HL-60 (cell line): ENCODE measurements around the gene SDCBP2.

Source experiments
- DNase-seq, 2 experiments: peaks; one replicate each; pipeline ENCODE4 v3.0.0-alpha.2; 2010 to 2020; ENCODE audit warnings: low read depth in 1 of 2, low spot score in 1 of 2
- H3K27ac ChIP-seq: fragments of 250-450 bp; sonication (Bioruptor Pico); replicated peaks from 2 replicates; pipeline ENCODE4 v1.5.1; 2020; ENCODE audit warnings: mild to moderate bottlenecking, moderate library complexity
- H3K27me3 ChIP-seq: fragments of 250-450 bp; sonication (Bioruptor Pico); 2 replicates; pipeline ENCODE4 v1.5.1; 2021; ENCODE audit warnings: mild to moderate bottlenecking, moderate library complexity; ENCODE audit not compliant: insufficient read depth, poor library complexity, severe bottlenecking
- H3K4me3 ChIP-seq: replicated peaks from 2 replicates; pipeline ENCODE4 v1.5.1; 2011; ENCODE audit warnings: mild to moderate bottlenecking, control low read depth, low read length; ENCODE audit not compliant: insufficient read depth
- GABPA ChIP-seq: IDR thresholded peaks from 2 replicates; pipeline ENCODE4 v1.6.1; 2012; ENCODE audit warnings: low read depth
- POLR2AphosphoS5 ChIP-seq: IDR thresholded peaks from 2 replicates; pipeline ENCODE4 v1.6.1; 2012; ENCODE audit warnings: low read depth
- SPI1 ChIP-seq: IDR thresholded peaks from 2 replicates; pipeline ENCODE4 v1.6.1; 2012; ENCODE audit warnings: low read depth, mild to moderate bottlenecking, borderline replicate concordance
- TF ChIP-seq, protein P1 (sequence below): IDR thresholded peaks from one replicate; pipeline ENCODE4 v1.5.1; 2011; ENCODE audit warnings: low read length, control low read depth, inconsistent platforms; ENCODE audit not compliant: insufficient read depth
- TF ChIP-seq, protein P2 (sequence below): IDR thresholded peaks from 2 replicates; pipeline ENCODE4 v1.6.1; 2012; ENCODE audit warnings: low read depth; ENCODE audit not compliant: insufficient replicate concordance

The SDCBP2 gene

DNA sequence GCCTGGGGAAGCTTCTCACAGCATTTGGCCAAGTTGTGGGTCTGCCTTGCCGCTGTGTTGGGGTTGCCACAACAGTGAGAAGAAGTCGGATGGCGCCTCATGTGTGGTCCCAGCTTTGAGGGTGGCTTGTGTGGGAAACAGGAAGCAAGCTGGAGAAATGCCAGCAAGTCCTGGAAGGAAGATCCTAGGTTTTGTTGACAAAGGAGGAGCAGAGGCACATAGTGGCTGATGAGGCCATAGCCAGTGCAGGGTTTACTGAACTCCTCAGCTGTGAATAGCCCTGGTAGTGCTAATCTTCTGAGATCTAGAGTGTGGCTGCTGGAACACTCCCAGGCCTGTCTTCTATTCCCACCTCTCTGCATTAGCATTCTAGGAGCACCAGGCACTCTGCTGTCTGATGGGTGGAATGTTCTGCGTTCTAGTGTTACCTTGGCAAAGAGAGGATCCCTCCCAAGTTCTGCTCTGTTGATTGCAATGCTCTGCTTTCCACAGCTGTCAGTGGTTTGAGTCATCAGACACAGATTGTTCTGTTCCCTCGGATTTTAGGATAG, 37.7 kb downstream of the SDCBP2 start:
- Histone ChIP-seq H3K4me3 (no peak overlapping the region), H3K27me3 (peaks cover 3% of the 10 kb centered on the region), H3K27ac (no peak overlapping the region)
- no peak for DNase-seq
- no peak for TF ChIP-seq GABPA
- TF ChIP-seq, protein P1, sequence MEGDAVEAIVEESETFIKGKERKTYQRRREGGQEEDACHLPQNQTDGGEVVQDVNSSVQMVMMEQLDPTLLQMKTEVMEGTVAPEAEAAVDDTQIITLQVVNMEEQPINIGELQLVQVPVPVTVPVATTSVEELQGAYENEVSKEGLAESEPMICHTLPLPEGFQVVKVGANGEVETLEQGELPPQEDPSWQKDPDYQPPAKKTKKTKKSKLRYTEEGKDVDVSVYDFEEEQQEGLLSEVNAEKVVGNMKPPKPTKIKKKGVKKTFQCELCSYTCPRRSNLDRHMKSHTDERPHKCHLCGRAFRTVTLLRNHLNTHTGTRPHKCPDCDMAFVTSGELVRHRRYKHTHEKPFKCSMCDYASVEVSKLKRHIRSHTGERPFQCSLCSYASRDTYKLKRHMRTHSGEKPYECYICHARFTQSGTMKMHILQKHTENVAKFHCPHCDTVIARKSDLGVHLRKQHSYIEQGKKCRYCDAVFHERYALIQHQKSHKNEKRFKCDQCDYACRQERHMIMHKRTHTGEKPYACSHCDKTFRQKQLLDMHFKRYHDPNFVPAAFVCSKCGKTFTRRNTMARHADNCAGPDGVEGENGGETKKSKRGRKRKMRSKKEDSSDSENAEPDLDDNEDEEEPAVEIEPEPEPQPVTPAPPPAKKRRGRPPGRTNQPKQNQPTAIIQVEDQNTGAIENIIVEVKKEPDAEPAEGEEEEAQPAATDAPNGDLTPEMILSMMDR: no peak
- no peak for TF ChIP-seq SPI1
- no peak for TF ChIP-seq POLR2AphosphoS5
- TF ChIP-seq, protein P2, sequence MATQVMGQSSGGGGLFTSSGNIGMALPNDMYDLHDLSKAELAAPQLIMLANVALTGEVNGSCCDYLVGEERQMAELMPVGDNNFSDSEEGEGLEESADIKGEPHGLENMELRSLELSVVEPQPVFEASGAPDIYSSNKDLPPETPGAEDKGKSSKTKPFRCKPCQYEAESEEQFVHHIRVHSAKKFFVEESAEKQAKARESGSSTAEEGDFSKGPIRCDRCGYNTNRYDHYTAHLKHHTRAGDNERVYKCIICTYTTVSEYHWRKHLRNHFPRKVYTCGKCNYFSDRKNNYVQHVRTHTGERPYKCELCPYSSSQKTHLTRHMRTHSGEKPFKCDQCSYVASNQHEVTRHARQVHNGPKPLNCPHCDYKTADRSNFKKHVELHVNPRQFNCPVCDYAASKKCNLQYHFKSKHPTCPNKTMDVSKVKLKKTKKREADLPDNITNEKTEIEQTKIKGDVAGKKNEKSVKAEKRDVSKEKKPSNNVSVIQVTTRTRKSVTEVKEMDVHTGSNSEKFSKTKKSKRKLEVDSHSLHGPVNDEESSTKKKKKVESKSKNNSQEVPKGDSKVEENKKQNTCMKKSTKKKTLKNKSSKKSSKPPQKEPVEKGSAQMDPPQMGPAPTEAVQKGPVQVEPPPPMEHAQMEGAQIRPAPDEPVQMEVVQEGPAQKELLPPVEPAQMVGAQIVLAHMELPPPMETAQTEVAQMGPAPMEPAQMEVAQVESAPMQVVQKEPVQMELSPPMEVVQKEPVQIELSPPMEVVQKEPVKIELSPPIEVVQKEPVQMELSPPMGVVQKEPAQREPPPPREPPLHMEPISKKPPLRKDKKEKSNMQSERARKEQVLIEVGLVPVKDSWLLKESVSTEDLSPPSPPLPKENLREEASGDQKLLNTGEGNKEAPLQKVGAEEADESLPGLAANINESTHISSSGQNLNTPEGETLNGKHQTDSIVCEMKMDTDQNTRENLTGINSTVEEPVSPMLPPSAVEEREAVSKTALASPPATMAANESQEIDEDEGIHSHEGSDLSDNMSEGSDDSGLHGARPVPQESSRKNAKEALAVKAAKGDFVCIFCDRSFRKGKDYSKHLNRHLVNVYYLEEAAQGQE: no peak

DNA sequence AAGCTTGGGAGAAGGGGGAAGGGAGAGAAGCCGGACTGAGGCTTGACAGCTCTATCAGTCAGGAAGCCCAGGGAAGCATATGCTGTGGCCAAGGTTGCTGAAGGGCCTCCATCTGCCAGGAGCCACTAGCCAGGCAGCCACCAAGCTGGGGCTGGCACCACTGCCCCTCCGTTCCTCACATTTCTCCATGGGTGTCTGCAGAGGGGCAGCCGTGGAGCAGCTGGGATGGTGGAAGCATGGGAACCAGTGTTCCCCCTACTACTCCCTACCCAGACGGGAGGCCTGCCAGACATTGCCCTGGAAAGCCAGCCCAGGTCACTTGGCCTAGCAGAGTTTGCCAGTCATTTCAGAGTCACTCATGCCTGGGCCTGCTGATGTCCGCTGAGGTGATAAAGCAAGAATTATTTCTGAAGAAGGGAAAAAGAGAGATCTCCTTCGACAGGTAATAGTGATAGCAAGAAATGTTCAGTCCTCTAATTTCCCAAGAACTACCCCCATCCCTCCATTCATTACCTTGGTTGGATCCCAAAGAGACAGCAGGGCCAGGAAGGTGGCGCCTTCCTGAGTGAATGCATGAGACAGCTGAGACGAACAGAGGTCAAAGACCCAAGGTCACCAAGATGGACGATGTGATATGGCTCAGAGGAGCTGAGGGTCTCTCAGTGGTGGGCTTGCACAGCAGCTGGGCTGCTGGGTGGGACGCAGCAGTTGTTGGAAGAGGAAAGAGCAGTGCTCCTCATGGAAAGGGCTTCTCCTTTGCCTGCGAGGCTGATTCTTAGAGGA, 41.0 kb downstream of the SDCBP2 start:
- H3K27me3 ChIP-seq: peaks cover 3% of the 10 kb centered on the region
- TF ChIP-seq GABPA: no peak
- no peak for TF ChIP-seq SPI1
- no peak for TF ChIP-seq POLR2AphosphoS5
- TF ChIP-seq, protein P2: no peak
- TF ChIP-seq, protein P1: no peak
- H3K4me3 ChIP-seq: no peak overlapping the region

DNA sequence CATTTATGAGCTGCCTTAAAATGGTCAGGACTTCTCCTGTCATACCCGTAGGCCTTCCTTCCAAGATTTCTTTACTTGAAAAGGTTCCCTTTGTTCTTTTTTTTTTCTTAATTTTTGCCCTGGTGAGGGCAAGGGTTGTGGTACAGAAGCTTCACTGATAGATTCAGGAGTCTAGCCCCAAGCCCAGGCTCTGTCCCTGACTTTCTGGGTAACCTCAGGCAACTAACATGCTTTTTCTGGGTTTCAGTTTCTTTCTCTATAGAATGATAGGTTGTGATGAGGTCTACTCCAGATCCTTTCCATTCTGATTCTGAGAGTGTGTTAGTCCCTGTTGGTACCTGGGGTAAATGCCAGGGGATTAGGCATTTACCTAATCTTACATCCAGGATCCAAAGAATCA, 41.6 kb downstream of the SDCBP2 start:
- Histone ChIP-seq H3K4me3 (no peak overlapping the region), H3K27ac (no peak overlapping the region), H3K27me3 (peaks cover 3% of the 10 kb centered on the region)
- TF ChIP-seq GABPA: no peak
- TF ChIP-seq, protein P2: no peak
- TF ChIP-seq, protein P1: no peak
- no peak for TF ChIP-seq SPI1
- no peak for TF ChIP-seq POLR2AphosphoS5
- no peak for DNase-seq

More for the DNA sequence above, 41.0 kb downstream of the SDCBP2 start:
- DNase-seq: no peak
- no peak overlapping the region for H3K27ac ChIP-seq
